ENCODE measurements around the gene CRYAB.
A peak's percentile ranks its signal among the peaks of the same experiment; 100 is the strongest.

The CRYAB gene

GRCh38 chr11:111911563-111912401, at the start of gene CRYAB:
Gene CRYAB, minus strand, starts transcription at chr11:111911770. Its CDS starts 46 bp downstream, at chr11:111911724.
- DNase-seq (ENCODE audit: low read depth in 4 of 4, low spot score in 1 of 4): no peak

DNA sequence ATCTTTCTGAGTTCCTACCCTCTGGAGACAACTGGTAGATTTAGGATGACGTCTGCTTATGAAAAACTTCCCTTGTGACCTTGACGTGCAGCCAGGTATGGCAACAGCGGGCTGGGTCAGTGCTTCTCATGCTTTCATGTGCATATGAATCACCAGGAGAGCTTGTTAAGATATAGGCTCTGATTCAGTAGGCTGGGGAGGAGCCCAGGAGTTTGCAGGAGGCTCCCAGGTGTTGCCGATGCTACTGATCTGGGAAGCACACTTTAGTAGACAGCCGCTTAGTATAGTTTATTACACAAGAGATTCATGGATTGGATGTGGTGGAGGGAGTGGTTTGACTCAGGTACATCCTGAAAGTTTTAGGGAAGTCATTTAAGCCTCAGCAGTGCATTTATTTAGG, 49.3 kb upstream of the CRYAB start:
- no peak for DNase-seq (ENCODE audit: low read depth in 4 of 4, low spot score in 1 of 4)

DNA sequence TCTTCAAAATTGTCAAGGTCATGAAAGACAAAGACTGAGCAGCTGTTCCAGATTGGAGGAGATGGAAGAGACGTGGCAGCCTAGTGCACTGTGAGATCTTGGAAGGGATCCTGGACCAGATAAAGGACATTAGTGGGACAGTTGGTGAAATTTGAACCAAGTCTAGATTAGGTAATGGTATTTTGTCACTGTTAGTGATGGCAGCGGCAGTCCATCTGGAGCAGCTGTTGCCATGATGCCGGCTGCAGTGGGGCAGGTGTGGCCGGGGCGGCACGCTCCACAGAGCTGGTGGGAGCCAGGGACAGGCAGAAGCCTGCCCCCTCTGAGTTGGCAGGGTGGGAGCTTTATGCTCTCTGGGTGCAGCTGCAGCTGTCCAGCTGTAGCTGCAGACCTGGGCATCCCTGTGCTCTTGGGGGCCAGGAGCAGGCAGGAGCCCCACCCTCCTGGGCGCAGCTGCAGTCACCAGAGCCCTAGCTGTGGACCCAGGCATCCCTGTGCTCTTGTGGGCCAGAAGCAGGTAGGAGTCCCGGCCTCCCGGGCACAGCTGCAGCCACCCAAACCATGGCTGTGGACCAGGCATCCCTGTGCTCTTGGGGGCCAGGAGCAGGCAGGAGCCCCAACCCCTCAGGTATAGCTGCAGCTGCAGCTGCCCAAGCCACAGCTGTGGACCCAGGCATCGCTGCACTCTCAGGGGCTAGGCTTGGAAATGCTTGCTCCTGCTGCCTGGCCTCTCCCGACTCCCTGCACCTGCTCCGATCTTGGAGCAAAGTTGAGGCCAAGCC, 46.3 kb upstream of the CRYAB start:
- no peak for DNase-seq (ENCODE audit: low read depth in 4 of 4, low spot score in 1 of 4)

GRCh38 chr11:111954154-111954553, 42.6 kb upstream of the CRYAB start:
- no peak for DNase-seq (ENCODE audit: low read depth in 4 of 4, low spot score in 1 of 4)

DNA sequence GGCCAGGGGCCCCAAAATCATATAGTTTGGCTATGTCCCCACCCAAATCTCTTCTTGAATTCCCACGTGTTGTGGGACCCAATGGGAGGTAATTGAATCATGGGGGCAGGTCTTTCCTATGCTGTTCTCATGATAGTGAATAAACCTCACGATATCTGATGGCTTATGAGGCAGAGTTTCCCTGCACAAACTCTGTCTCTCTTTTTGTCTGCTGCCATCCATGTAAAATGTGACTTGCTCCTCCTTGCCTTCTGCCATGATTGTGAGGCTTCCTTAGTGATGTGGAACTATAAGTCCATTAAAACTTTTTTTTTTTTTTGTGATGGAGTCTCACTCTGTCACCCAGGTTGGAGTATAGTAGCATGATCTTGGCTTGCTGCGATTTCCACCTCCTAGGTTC, 40.0 kb upstream of the CRYAB start:
- no peak for DNase-seq (ENCODE audit: low read depth in 4 of 4, low spot score in 1 of 4)

GRCh38 chr11:111949519-111950426, 38.2 kb upstream of the CRYAB start:
- no peak for DNase-seq (ENCODE audit: low read depth in 4 of 4, low spot score in 1 of 4)

- no peak for DNase-seq (ENCODE audit: low read depth in 4 of 4, low spot score in 1 of 4)
Measured at GRCh38 chr11:111947143-111947542, 35.6 kb upstream of the CRYAB start.

- DNase-seq (ENCODE audit: low read depth in 4 of 4, low spot score in 1 of 4): no peak
Measured at GRCh38 chr11:111946499-111946898, 34.9 kb upstream of the CRYAB start.

DNA sequence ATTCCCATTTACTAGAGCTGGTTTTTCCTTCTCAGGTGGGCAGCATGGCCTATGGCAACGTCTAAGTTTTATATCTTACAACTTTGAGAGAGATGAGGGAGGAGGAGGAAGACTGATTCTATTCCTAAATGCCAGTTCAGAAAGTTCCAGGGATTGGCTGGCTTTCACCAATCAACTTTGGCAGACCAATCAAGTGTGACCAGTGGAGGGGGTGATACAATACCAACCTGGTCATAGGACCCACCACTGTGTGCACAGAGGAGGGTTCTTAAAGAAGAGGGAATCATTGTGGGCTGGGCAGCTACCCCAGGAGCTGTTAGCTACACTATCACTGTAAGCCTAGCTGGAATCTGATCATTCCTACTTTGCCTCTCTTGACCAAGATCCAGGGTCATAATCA, 33.6 kb upstream of the CRYAB start:
- no peak for DNase-seq (ENCODE audit: low read depth in 4 of 4, low spot score in 1 of 4)

GRCh38 chr11:111944651-111945051, 33.1 kb upstream of the CRYAB start:
- DNase-seq (ENCODE audit: low read depth in 4 of 4, low spot score in 1 of 4): no peak

DNA sequence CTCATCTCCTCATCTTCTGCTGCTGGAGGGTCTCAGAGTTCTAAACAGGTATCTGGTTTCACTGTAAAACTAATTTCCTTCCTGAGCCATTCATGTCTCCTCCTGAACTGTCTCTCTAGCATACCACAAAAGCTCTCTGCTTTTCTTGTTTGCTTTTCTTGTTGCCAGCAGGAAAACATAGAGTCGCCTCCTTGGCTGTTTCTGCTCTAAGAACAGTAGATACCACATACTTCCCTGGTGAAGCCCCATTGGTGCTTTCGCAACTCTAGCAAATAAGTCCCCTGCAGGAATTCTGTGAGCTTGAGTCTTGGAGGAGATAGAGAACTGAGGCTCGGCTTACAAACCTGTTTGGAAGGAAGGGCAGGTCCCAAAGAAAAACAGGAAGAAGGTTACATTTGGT, 32.6 kb upstream of the CRYAB start:
- DNase-seq (ENCODE audit: low read depth in 4 of 4, low spot score in 1 of 4): no peak

GRCh38 chr11:111942829-111943228, 31.3 kb upstream of the CRYAB start:
- no peak for DNase-seq (ENCODE audit: low read depth in 4 of 4, low spot score in 1 of 4)

DNA sequence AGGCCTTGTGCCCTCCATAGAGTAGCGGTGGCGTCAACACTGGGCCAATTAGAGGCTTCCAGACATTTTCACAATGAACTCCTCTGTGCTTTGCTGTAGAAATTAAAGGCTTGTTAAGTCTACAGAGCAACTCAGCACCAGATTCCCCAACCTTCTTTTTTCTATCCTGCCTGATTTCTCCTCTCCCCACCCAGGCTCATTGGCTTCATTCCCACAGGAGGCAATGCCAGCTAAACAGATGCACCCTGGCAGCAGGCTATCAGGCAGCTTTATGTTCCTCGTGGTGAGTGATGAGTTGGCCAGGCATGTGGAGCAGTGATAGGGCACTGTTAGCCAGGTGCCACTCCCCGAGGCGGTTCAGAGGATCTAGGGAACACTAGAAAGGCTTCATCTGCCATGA, 30.4 kb upstream of the CRYAB start:
- DNase-seq (ENCODE audit: low read depth in 4 of 4, low spot score in 1 of 4): no peak

DNA sequence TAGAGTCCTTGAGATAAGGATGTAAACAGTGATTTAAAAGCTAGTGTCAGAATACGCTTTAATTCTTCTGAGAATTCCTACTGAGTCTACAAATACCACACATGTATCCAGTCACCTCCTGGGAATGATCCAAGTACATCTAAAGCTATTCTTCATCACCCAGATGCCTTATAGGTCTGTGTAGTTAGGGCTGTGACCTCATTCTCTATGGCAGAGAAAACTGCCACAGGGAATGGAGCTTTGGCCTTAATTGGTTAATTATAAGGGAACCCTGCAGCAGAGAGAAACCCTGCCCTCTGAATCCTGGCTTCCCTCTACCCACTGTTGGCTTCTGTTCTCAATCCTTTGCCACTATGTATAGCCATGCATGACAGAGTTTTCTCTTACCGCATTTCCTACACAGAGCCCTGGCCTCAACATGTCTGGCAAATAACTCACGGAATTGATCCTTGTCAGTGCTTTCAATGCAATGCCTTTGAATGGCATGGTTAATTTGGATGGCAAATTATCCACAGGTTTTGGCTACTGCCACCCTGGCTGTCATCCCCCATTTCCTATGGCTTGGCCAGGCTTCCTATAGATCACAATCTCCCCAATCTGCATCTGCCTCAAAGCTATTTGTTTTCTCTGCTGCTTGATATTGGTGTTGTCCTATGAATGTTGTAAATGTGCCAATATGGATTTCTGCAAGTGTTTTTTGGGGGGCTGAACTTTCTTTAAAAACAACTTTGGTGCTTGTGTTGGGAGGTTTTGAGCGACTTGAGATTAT, 28.4 kb upstream of the CRYAB start:
- DNase-seq (ENCODE audit: low read depth in 4 of 4, low spot score in 1 of 4): no peak

GRCh38 chr11:111938687-111939160, 27.2 kb upstream of the CRYAB start:
- peak in 1 of 4 experiments; percentile 37 for DNase-seq (ENCODE audit: low read depth in 4 of 4, low spot score in 1 of 4)

- no peak for DNase-seq (ENCODE audit: low read depth in 4 of 4, low spot score in 1 of 4)
Measured at GRCh38 chr11:111937844-111938243, 26.3 kb upstream of the CRYAB start.

GRCh38 chr11:111937461-111937769, 25.8 kb upstream of the CRYAB start:
- DNase-seq (ENCODE audit: low read depth in 4 of 4, low spot score in 1 of 4): no peak

GRCh38 chr11:111936040-111936540, 24.5 kb upstream of the CRYAB start:
- no peak for DNase-seq (ENCODE audit: low read depth in 4 of 4, low spot score in 1 of 4)

- no peak for DNase-seq (ENCODE audit: low read depth in 4 of 4, low spot score in 1 of 4)
Measured at GRCh38 chr11:111935317-111936039, 23.9 kb upstream of the CRYAB start.

DNA sequence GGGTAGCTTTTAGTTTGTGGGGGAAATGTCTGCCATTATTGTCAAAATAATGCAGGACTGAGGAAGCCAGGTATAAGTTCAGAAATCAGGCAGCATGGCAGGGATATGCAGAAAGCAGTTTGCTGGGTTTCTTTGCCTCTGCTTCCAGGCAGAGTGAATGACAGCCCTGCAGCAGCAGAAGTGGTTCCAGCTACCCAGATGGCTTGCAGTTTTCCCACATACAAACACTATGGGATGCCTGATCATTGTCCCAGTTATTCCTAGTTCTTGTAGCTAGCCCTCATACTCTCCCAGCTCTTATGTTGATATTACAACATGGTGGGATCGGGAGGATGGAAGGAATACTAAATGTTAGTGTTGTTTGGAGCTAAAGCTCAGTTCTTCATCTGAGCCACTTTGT, 22.7 kb upstream of the CRYAB start:
- DNase-seq (ENCODE audit: low read depth in 4 of 4, low spot score in 1 of 4): no peak

All from stimulated activated CD4-positive, alpha-beta T cell treated with anti-CD3 and anti-CD28 coated beads, Interleukin-1b, Interleukin-23, amount 100 ng/mL, for 24 hours (primary cell).